NB4 (cell line): Measurements from ENCODE around the gene PIK3IP1.

Experiments
- MAX ChIP-seq: IDR thresholded peaks from 2 replicates; pipeline ENCODE4 v1.6.1; 2011; ENCODE audit warnings: low read depth, low read length
- MYC ChIP-seq: IDR thresholded peaks from 2 replicates; pipeline ENCODE4 v1.6.1; 2011; ENCODE audit warnings: low read depth, low read length
- POLR2A ChIP-seq: IDR thresholded peaks from 2 replicates; pipeline ENCODE4 v1.6.1; 2011; ENCODE audit warnings: mild to moderate bottlenecking; ENCODE audit not compliant: insufficient read length; ENCODE audit errors: extremely low read depth
- TF ChIP-seq, protein P1 (sequence below): IDR thresholded peaks from one replicate; pipeline ENCODE4 v1.5.1; 2012; ENCODE audit warnings: low read depth, low read length

GRCh38 chr22:31275576-31275975 lies 16.7 kb downstream of the PIK3IP1 start:
- TF ChIP-seq, protein P1, sequence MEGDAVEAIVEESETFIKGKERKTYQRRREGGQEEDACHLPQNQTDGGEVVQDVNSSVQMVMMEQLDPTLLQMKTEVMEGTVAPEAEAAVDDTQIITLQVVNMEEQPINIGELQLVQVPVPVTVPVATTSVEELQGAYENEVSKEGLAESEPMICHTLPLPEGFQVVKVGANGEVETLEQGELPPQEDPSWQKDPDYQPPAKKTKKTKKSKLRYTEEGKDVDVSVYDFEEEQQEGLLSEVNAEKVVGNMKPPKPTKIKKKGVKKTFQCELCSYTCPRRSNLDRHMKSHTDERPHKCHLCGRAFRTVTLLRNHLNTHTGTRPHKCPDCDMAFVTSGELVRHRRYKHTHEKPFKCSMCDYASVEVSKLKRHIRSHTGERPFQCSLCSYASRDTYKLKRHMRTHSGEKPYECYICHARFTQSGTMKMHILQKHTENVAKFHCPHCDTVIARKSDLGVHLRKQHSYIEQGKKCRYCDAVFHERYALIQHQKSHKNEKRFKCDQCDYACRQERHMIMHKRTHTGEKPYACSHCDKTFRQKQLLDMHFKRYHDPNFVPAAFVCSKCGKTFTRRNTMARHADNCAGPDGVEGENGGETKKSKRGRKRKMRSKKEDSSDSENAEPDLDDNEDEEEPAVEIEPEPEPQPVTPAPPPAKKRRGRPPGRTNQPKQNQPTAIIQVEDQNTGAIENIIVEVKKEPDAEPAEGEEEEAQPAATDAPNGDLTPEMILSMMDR: no peak
- TF ChIP-seq MYC (no peak), POLR2A (no peak), MAX (no peak)
